NCI-H1930 (cell line): ENCODE results near the gene SIPA1L2.

ENCODE experiments used
- DNase-seq, 2 experiments: peaks; one replicate each; lab custom pipeline; 2025; lab: John Stamatoyannopoulos, UW

The SIPA1L2 gene

DNA sequence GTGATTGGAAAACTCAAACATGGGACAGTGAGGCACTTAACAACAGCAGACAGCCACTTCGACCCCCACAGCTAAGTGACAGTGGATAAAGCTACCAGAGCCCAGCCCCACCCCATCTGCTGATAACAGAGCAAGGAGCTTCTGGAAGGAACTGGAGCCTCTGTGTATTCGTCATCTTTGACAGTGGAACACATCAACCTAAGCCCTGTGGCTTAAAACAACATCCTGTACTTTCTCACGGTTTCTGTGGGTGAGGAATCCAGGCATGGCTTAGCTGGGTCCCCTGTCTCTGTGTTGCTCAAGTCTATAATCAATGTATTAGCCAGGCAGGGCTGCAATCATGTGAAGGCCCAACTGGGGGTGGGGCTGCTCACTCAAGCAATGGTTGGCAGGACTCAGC, 18.4 kb upstream of the SIPA1L2 start:
- no peak for DNase-seq

DNA sequence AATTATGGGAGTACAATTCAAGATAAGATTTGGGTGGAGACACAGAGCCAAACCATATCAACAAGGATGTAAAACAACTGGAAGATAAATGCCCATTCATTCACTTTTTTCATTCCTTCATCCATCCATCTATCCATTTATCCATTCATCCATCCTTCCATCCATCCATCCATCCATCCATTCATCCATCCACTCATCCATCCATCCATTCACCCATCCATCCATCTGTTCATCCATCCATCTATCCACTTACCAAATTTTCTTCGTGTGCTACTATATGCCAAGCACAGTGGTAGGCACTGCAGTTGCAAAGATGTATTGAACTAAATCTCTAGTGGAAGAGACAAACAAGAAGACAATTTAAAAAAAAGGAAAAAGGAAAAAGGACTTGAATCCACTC, 14.3 kb upstream of the SIPA1L2 start:
- no peak for DNase-seq

GRCh38 chr1:232643251-232643650, 13.3 kb upstream of the SIPA1L2 start:
- DNase-seq = no peak

DNA sequence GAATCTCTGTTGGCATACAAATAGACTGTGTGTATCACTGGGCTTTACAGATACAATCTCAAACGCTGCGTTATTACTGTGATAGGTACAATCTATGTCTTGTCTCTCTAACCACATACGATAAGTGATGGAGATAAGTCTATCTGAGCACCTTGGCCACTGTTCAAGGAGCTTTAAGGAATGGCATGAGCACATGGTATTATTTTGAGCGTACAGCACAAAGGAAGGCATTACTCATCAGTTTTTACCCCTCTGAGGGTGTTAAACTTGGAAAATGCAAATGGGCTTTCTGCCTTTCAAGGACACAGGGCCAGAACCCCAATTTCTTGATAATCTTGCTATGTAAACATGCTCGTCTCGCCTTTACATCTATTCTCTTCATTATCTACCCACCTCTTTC, 11.6 kb upstream of the SIPA1L2 start:
- no peak for DNase-seq

DNA sequence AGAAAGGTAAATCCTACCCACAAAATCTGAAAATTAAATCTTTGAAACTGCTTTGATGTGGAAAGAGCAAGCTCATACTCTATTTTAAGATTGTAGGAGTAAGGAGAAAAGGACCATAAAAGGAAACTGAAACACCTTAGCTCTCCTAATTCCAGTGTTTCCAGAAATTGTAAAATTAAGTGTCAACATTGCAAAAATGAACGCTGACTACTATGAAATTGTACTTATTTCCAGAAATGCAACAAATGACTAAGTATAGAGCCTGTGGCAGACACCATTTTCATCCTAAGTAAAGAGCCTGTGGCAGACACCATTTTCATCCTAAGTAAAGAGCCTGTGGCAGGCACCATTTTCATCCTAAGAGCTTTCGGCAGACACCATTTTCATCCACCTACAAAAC, 6.9 kb upstream of the SIPA1L2 start:
- no peak for DNase-seq

DNA sequence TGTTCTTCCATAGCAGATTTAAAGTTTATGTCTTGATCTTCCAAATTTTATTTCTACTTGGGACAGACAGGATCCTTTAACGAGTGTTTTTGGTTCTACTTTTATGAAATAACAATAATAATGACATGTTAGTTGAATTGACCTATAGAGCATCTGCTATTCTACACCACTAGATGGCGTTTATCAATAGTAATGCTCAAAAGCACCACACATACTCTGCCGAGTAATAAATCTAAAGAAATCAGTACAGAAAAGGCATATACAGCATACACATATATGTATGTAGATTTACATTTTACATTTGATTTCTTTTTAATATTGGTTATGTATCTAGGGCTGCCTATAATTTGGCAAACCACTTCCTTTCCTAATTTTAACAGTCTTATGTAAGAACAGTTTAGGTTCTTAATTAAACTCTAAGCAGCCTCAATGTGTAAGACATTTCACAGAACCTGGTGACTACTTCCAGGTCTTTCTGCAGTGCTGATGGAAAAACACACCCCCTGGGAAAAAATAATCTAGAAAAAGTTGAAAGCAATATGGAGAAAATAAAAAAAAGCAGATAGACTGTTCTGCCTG, 5.9 kb upstream of the SIPA1L2 start:
- peak in 1 of 2 experiments; percentile 37 for DNase-seq

DNA sequence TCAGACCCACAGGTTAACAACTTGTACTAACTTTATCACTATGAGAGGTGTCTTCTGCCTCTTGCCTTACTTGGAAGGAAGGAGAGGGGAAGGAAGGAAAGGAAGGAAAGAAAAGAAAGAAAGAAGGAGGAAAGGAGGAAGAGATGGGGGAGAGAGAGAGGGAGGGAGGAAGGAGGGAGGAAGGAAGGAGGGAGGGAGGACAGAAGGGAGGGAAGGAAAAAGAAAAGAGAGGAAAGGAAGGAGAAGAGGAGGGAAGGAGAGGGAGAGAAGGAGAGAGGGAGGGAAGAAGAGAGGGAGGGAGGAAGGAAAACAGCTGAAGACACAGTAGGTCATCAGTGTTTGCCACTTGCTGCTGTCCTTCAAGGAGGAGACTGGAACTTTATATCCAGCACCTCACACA, 5.3 kb upstream of the SIPA1L2 start:
- no peak for DNase-seq

DNA sequence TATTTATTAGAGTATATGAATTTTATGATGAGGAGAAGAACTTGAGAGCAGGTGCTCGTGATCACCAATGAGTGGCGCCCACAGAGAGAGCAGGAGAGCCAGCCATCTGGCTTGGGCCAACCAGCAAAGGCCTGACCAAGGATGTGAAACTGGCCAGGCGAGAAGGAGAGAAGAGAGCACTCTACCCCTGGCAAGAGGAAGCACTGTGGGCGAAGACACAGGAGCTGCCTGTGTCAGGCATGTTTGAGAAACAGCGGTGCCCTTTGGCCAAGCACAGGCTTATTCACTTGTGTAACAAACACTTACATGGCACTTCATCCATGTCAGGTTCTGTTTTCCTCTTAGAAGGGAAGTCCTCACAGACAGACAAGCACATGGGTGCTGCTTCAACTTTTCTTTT, 4.2 kb upstream of the SIPA1L2 start:
- DNase-seq = no peak

- DNase-seq = no peak
These were observed 912 bp upstream of the SIPA1L2 start for GRCh38 chr1:232630894-232631195.

- no peak for DNase-seq
These were observed 485 bp downstream of the SIPA1L2 start for GRCh38 chr1:232629250-232630046.

DNA sequence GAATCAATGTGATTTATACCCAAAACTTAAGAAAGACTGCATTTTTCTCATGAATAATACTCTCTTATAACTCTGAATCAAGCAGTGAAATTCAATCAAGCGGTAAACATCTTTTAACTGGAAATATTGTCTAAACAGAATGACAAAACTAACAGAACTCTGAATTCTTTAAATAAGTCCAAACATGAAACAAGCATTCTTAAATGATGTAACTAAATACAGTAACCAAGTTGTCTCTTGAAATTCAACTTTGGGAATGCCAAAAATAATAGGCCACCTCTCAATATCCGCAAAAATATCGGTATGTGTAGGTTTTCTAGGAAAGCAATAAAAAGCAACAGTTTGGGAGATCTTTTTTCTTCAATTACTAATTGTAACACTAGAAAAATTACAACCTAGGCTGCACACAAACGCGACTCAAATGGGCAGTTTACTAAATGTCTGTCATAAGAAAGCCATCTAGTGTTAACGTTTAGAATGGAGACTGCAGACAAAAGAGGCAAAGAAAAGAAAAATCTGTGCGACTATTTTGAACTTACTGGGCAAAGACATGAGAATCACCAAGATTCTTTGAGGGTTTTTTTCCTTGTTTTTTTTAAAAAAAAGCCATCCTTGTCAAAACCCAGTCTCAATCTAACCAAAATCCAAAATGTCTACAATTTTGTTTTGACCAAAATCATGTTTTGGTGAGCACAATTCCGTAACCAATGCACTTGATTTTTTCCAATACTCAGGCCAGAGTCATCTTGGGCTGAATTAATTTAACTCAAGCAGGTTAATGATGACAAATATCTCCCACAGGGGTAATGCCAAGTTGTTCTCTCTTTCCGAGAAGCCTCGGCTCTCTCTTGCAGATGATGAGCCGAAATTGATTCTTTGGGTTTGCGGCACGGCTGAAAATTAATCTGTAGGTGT, 1.3 kb downstream of the SIPA1L2 start:
- no peak for DNase-seq

GRCh38 chr1:232627645-232628334, 2.1 kb downstream of the SIPA1L2 start:
- peak; percentile 41 for DNase-seq

GRCh38 chr1:232627171-232627570, 2.8 kb downstream of the SIPA1L2 start:
- no peak for DNase-seq

GRCh38 chr1:232626452-232626851, 3.5 kb downstream of the SIPA1L2 start:
- DNase-seq = no peak

GRCh38 chr1:232625319-232625868, 4.5 kb downstream of the SIPA1L2 start:
- DNase-seq = no peak

DNA sequence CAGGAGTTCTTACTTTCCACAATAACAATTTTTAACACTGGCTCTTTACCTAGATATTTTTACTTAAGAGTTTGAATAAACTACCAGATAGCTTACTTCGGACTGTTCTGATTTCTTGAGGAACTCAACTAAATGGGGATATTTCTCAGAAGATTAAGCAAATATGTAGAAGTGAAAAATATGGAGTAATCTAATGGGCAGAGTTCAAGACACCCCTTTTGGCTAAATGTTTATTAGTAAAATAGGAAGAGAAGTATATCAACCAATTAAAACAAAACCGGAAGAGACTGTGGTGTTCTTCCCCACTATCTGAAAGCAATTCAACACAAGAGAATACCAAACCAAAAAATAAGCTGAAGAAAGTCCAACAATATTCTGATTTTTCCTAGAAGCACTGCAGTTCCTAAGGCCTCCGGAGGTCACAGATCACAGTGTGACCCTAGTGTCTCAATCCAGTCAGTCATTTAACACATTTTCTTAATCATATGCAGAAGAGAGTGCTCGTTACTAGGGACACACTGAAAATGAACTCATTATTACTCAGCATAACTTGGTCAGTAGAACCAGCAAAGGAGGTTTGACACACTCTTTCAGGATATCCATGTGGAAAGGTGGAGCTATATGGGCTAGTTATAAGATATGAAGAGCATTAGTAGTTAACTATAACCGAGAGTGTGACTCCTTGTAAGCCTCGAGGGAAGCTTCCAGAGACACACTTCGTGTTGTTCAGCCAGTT, 5.2 kb downstream of the SIPA1L2 start:
- no peak for DNase-seq

- peak in 1 of 2 experiments; percentile 70 for DNase-seq
These were observed 7.0 kb downstream of the SIPA1L2 start for GRCh38 chr1:232622981-232623380.

DNA sequence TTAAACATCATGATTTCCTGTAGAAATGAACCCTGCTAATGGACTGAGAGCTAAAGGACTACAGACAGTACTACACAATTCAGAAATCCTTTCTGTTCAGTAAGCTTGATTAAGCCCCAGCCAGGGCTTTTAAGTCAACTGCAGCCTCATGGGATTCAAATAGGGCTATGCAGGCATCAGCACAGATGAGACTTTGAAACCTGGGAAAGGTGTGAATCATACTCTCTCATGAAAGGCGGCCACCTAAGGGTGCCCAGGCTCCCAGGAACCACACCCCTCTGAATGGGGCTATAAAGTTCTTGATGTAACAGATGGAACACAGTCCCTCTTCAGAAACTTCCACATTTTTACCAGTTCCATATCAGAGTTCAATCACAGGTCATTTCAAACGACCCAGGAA, 7.6 kb downstream of the SIPA1L2 start:
- DNase-seq = peak; percentile 70 to 89

- DNase-seq = no peak
These were observed 8.9 kb downstream of the SIPA1L2 start for GRCh38 chr1:232621050-232621449.

DNA sequence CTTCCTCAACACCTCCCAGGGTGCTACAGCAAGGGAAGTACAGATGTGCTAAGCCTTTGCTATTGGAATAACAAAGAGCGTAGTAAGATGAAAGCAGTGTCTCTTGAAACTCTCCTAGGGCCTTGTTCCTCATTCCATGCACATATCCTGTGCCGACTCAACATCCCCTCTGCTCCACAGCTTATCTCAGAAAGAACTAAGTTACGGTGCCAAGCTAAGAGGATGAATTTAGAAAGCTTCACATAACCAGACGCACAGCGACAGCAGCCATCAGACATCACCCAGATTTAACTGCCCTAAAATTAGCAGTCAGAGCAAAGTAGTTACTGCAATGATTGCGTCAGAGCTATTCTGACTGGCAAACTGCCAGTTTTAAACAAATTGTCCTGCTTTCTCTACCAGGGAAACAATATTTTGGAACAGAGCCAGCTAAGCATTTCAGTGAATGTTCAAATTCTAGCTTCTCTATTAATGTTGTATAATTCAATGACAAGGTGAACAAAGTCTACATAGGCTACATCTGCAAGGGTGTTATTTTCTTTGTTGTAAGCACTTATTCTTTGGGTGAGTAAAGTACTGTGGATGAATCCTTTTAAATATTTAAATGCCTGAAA, 9.5 kb downstream of the SIPA1L2 start:
- peak; percentile 60 to 97 for DNase-seq

DNA sequence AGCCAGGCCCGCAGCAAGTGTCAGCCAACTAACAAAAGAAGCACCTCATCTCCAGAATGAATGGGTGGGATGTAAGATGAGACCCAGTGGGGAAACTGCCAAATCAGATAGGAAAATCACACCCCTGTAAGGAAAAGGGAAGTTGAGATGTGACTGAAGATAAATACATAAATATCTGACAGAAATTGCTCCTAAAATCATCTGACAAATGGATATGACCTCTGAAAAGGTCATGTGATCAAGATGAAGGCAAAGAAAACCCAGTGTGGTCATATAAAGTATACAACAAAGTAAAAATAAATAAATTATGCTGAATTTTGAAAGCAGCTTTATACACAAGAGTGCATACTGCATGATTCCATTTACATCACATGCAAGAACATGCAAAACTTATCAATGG, 12.7 kb downstream of the SIPA1L2 start:
- DNase-seq = no peak
